ENCODE results near the gene OIT3. TPM values are rescaled to one million over a fixed set of nuclear protein-coding genes. Genes with fewer than 3 reads are reported as not detected.

Gene OIT3
- total RNA-seq (3.5 and 7.0 TPM in 2 replicates), polyA plus RNA-seq (1.1 and 13.4 TPM in 2 replicates)

DNA sequence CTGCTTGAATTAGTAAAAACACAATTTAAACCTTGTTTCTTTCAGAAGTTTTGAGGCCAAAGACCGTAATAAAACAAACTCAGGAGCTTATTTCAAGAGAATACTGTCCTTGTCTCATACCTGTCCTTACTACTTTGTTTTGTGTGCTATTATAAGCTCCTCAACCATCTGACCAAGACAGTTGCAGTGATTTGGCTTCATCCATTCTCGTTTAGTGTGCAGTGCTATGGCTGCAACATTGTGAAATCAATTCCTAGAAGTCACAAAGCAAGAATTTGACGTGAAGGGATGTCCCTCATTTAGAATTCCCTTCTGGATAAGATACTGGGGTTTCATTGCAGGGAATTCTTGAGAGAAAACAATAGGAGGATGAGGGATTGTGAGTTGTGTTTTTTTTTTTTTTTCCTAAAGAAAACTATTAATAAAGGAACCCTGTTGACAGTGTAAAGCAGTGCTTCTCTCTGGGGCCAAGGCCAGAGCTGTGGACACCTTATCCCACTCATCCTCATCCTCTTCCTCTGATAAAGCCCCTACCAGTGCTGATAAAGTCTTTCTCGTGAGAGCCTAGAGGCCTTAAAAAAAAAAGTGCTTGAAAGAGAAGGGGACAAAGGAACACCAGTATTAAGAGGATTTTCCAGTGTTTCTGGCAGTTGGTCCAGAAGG is at the start of gene OIT3:
OIT3 (plus strand) TSS at position 604 of the 663 bp plus-strand sequence. CDS start 60 bp downstream, outside the sequence.
- TF ChIP-seq, protein P1, sequence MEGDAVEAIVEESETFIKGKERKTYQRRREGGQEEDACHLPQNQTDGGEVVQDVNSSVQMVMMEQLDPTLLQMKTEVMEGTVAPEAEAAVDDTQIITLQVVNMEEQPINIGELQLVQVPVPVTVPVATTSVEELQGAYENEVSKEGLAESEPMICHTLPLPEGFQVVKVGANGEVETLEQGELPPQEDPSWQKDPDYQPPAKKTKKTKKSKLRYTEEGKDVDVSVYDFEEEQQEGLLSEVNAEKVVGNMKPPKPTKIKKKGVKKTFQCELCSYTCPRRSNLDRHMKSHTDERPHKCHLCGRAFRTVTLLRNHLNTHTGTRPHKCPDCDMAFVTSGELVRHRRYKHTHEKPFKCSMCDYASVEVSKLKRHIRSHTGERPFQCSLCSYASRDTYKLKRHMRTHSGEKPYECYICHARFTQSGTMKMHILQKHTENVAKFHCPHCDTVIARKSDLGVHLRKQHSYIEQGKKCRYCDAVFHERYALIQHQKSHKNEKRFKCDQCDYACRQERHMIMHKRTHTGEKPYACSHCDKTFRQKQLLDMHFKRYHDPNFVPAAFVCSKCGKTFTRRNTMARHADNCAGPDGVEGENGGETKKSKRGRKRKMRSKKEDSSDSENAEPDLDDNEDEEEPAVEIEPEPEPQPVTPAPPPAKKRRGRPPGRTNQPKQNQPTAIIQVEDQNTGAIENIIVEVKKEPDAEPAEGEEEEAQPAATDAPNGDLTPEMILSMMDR (IDR thresholded peaks at IDR 0.05; ENCODE audit: low read depth, low read length): no peak
- H3K4me3 ChIP-seq: no peak within 1 kb of the TSS
- H3K27me3 ChIP-seq: no peaks in the 10 kb centered on the region
- H3K27ac ChIP-seq: peak within 1 kb of the TSS; percentile 45
- peak in 1 of 2 donors; percentile 52 for DNase-seq (ENCODE audit: low read depth in 1 of 2, low spot score in 1 of 2)
- peaks cover 10% of the 10 kb centered on the region for H3K4me1 ChIP-seq (ENCODE audit: low read depth)
- no peaks in the 10 kb centered on the region for H3K9me3 ChIP-seq (ENCODE audit: low read depth)
- no peaks in the 10 kb centered on the region for H3K36me3 ChIP-seq

DNA sequence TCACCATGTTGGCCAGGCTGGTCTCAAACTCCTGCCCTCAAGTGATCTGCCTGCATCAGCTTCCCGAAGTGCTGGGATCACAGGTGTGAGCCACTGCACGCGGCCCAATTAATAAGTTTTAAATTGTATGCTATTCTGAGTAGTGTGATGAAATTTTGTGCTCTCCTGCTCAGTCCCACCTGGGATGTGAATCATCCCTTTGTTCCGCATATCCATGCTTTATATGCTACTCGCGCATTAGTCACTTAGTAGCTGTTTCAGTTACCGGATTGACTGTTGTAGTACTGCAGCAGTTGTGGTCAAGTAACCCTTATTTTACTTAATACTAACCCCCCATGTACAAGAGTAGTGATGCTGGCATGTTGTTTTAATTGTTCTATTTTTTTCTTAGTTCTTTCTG is 47.3 kb upstream of the OIT3 start:
- peak in 1 of 2 donors; percentile 58 for DNase-seq (ENCODE audit: low read depth in 1 of 2, low spot score in 1 of 2)
- no peaks in the 10 kb centered on the region for H3K27me3 ChIP-seq
- H3K9me3 ChIP-seq (ENCODE audit: low read depth): no peaks in the 10 kb centered on the region
- no peaks in the 10 kb centered on the region for H3K4me1 ChIP-seq (ENCODE audit: low read depth)
- no peak overlapping the region for H3K4me3 ChIP-seq
- no peaks in the 10 kb centered on the region for H3K36me3 ChIP-seq
- TF ChIP-seq, protein P1 (IDR thresholded peaks at IDR 0.05; ENCODE audit: low read depth, low read length): no peak
- no peak overlapping the region for H3K27ac ChIP-seq

DNA sequence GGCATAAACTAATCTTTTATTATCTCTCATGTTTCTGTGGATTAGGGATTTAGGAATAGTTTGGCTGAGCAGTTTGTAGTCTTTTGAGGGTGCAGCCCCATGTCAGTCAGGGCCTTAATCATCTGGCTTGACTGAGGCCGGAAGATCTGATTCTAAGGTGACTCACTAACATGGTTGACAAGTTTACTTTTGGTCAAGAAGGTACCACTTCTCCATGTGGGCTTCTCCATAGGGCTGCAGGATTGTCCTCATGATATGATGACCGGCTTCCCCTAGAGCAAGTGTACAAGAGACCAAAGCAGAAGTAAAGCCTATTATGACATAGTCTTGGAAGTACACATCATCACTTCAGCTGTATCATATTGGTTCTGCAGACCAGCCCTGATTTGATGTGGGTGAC is 45.9 kb upstream of the OIT3 start:
- Histone ChIP-seq H3K4me1 (ENCODE audit: low read depth) (no peaks in the 10 kb centered on the region), H3K4me3 (no peak overlapping the region), H3K36me3 (no peaks in the 10 kb centered on the region), H3K27ac (no peak overlapping the region), H3K27me3 (no peaks in the 10 kb centered on the region), H3K9me3 (ENCODE audit: low read depth) (no peaks in the 10 kb centered on the region)
- TF ChIP-seq, protein P1 (IDR thresholded peaks at IDR 0.05; ENCODE audit: low read depth, low read length): no peak
- no peak for DNase-seq (ENCODE audit: low read depth in 1 of 2, low spot score in 1 of 2)

DNA sequence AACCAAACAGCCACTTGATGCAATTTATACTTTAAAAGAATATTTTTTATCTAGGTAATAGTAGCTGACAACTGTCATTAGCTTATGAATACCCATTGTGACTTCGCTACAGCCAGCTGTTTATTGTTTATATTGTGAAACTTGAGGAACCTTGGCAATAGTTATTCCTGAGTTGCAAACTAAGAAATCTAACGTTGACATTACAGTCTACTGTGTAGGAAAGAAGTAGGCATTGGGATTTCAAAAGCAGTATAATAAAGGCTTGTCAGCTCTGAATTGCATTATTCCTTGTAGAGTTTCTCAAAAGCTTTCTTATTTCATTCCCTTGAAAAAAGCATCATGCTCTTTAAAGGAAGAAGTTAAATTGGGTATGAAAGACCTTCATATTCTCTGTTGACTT is 42.7 kb upstream of the OIT3 start:
- H3K27ac ChIP-seq: no peak overlapping the region
- no peak for DNase-seq (ENCODE audit: low read depth in 1 of 2, low spot score in 1 of 2)
- no peaks in the 10 kb centered on the region for H3K27me3 ChIP-seq
- H3K4me3 ChIP-seq: no peak overlapping the region
- no peaks in the 10 kb centered on the region for H3K9me3 ChIP-seq (ENCODE audit: low read depth)
- no peaks in the 10 kb centered on the region for H3K36me3 ChIP-seq
- H3K4me1 ChIP-seq (ENCODE audit: low read depth): no peaks in the 10 kb centered on the region
- TF ChIP-seq, protein P1 (IDR thresholded peaks at IDR 0.05; ENCODE audit: low read depth, low read length): no peak

DNA sequence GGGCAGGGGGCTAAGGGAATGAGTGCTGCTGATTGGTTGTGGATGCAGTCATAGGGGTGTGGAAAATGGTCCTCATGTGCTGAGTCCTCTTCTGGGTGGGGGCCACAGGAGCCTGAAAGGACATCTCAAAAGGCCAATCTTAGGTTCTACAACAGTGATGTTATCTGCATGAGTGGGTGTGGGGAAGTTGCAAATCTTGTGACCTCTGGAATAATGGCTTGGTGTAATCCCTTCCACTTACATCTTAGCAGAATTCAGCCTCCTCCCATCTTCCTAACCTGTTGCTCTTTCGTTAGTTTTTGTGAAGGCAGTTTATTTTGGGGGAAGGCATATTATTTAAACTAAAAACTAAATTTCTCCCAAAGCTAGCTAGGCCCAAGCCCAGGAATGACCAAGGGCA is 42.0 kb upstream of the OIT3 start:
- H3K36me3 ChIP-seq: no peaks in the 10 kb centered on the region
- no peaks in the 10 kb centered on the region for H3K9me3 ChIP-seq (ENCODE audit: low read depth)
- no peaks in the 10 kb centered on the region for H3K4me1 ChIP-seq (ENCODE audit: low read depth)
- TF ChIP-seq, protein P1 (IDR thresholded peaks at IDR 0.05; ENCODE audit: low read depth, low read length): no peak
- H3K27ac ChIP-seq: no peak overlapping the region
- H3K27me3 ChIP-seq: no peaks in the 10 kb centered on the region
- H3K4me3 ChIP-seq: no peak overlapping the region
- DNase-seq (ENCODE audit: low read depth in 1 of 2, low spot score in 1 of 2): no peak
